ENCODE results near the gene ANKRD11.

The ANKRD11 gene

GRCh38 chr16:89529097-89529496 is 38.7 kb upstream of the ANKRD11 start:
- H3K18ac ChIP-seq (ENCODE audit: low read length): no peak overlapping the region

DNA sequence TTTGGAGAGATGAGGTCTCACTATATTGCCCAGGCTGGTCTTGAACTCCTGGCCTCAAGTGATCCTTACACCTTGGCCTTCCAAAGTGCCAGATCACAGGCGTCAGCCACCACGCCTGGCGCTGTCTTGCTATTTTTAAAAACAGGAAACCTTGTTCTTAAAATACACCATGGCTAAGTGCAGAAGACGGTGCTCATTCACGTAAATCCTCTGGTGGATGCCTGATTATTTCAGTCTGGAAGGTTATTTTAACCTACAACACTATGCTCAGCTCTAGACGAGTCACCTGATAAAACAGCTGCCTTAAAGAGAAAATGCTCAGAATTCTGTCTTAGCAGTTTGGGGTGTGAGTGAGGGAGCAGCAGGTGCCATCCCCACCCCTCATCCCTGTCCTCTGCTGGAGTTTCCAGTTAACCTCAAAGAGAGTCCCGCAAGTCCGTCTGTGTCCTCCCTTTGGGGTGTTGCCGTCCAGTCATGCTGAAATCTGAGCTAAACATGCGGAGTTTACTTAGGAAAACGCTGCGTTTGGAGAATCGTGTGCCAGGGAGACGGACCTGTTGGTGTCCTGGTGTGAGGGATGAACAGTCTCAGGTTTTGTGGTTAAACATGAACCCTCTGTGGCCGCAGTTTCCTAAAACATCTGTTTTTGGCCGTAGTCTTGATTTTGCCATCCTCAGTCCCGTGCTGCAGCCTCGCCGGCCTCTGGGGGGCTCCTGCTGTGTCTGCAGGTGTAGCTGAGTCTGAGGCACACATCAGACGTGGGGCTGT is 35.0 kb upstream of the ANKRD11 start:
- Histone ChIP-seq H2BK120ac (ENCODE audit: low read depth, low read length) (no peak overlapping the region), H3K27me3 (ENCODE audit: control insufficient read depth in 3 of 3, insufficient read depth in 3 of 3, low read depth in 1 of 3, low read length in 3 of 3) (no peaks in the 10 kb centered on the region), H2AFZ (ENCODE audit: low read length) (no peak overlapping the region), H3K4ac (ENCODE audit: low read length) (no peak overlapping the region), H3K18ac (ENCODE audit: low read length) (no peak overlapping the region), H2BK15ac (ENCODE audit: low read length) (no peak overlapping the region), H3K4me3 (ENCODE audit: low read length in 2 of 2) (no peak overlapping the region), H3K23ac (ENCODE audit: low read depth, low read length, poor library complexity) (peak overlapping the region; percentile 27), H3K36me3 (replicated peaks in 1 of 2; ENCODE audit: control insufficient read depth in 2 of 2, insufficient read depth in 2 of 2, low read length in 2 of 2) (peaks cover 59 to 96% of the 10 kb centered on the region in 2 donors), H2BK12ac (ENCODE audit: low read length) (no peak overlapping the region), H3K9ac (ENCODE audit: low read depth, low read length, poor library complexity) (no peak overlapping the region), H3K14ac (ENCODE audit: low read length) (no peak overlapping the region), H2AK5ac (ENCODE audit: low read depth, low read length) (no peak overlapping the region), H3K79me1 (ENCODE audit: low read depth, low read length) (peaks cover 6% of the 10 kb centered on the region), H3K4me2 (ENCODE audit: insufficient read depth, low read length, poor library complexity, severe bottlenecking) (no peak overlapping the region), H4K8ac (ENCODE audit: low read depth, low read length) (no peak overlapping the region), H3K27ac (replicated peaks; ENCODE audit: low read length) (no peak overlapping the region), H4K91ac (ENCODE audit: low read depth, low read length, poor library complexity) (no peak overlapping the region), H3K4me1 (ENCODE audit: control insufficient read depth in 2 of 2, insufficient read depth in 1 of 2, low read depth in 1 of 2, low read length in 2 of 2) (no peaks in the 10 kb centered on the region), H3K9me3 (replicated peaks in 1 of 2; ENCODE audit: control insufficient read depth in 2 of 2, insufficient read depth in 1 of 2, low read depth in 1 of 2, low read length in 2 of 2) (no peaks in the 10 kb centered on the region), H2BK5ac (ENCODE audit: low read length) (no peak overlapping the region)
- DNase-seq (ENCODE audit: low spot score): no peak
- no CpG with 5 or more reads among the region's 20 CpGs for WGBS, 2 donors (ENCODE audit: extremely low coverage in 2 of 2, insufficient read length in 2 of 2, insufficient replicate concordance in 1 of 2)

More at GRCh38 chr16:89529097-89529496, 38.7 kb upstream of the ANKRD11 start:
- no peaks in the 10 kb centered on the region for H3K4me1 ChIP-seq (ENCODE audit: control insufficient read depth in 2 of 2, insufficient read depth in 1 of 2, low read depth in 1 of 2, low read length in 2 of 2)
- peaks cover 61 to 95% of the 10 kb centered on the region in 2 donors for H3K36me3 ChIP-seq (replicated peaks in 1 of 2; ENCODE audit: control insufficient read depth in 2 of 2, insufficient read depth in 2 of 2, low read length in 2 of 2)
- no peak overlapping the region for H3K4me3 ChIP-seq (ENCODE audit: low read length in 2 of 2)
- H2BK120ac ChIP-seq (ENCODE audit: low read depth, low read length): no peak overlapping the region
- WGBS, 2 donors (ENCODE audit: extremely low coverage in 2 of 2, insufficient read length in 2 of 2, insufficient replicate concordance in 1 of 2): no CpG with 5 or more reads among the region's 16 CpGs
- no peaks in the 10 kb centered on the region for H3K9me3 ChIP-seq (replicated peaks in 1 of 2; ENCODE audit: control insufficient read depth in 2 of 2, insufficient read depth in 1 of 2, low read depth in 1 of 2, low read length in 2 of 2)
- no peak overlapping the region for H2BK15ac ChIP-seq (ENCODE audit: low read length)
- H3K79me1 ChIP-seq (ENCODE audit: low read depth, low read length): peaks cover 7% of the 10 kb centered on the region
- no peak overlapping the region for H3K14ac ChIP-seq (ENCODE audit: low read length)
- H2AK5ac ChIP-seq (ENCODE audit: low read depth, low read length): no peak overlapping the region
- no peak overlapping the region for H3K27ac ChIP-seq (replicated peaks; ENCODE audit: low read length)
- no peak overlapping the region for H3K4ac ChIP-seq (ENCODE audit: low read length)
- no peak overlapping the region for H2AFZ ChIP-seq (ENCODE audit: low read length)
- H3K27me3 ChIP-seq (ENCODE audit: control insufficient read depth in 3 of 3, insufficient read depth in 3 of 3, low read depth in 1 of 3, low read length in 3 of 3): no peaks in the 10 kb centered on the region
- H4K91ac ChIP-seq (ENCODE audit: low read depth, low read length, poor library complexity): no peak overlapping the region
- H3K4me2 ChIP-seq (ENCODE audit: insufficient read depth, low read length, poor library complexity, severe bottlenecking): no peak overlapping the region
- H3K9ac ChIP-seq (ENCODE audit: low read depth, low read length, poor library complexity): no peak overlapping the region
- H4K8ac ChIP-seq (ENCODE audit: low read depth, low read length): no peak overlapping the region
- no peak for DNase-seq (ENCODE audit: low spot score)
- H2BK12ac ChIP-seq (ENCODE audit: low read length): no peak overlapping the region
- no peak overlapping the region for H3K23ac ChIP-seq (ENCODE audit: low read depth, low read length, poor library complexity)
- H2BK5ac ChIP-seq (ENCODE audit: low read length): no peak overlapping the region

- peak overlapping the region; percentile 84 for H2BK12ac ChIP-seq (ENCODE audit: low read length)
- no peak overlapping the region for H4K8ac ChIP-seq (ENCODE audit: low read depth, low read length)
These were observed 33.5 kb upstream of the ANKRD11 start for GRCh38 chr16:89523680-89524344.

GRCh38 chr16:89522287-89522686 is 31.9 kb upstream of the ANKRD11 start:
- no peak overlapping the region for H3K27ac ChIP-seq (replicated peaks; ENCODE audit: low read length)
- DNase-seq (ENCODE audit: low spot score): no peak
- H2AK5ac ChIP-seq (ENCODE audit: low read depth, low read length): no peak overlapping the region
- no peak overlapping the region for H3K4me2 ChIP-seq (ENCODE audit: insufficient read depth, low read length, poor library complexity, severe bottlenecking)
- peaks cover 0 to 10% of the 10 kb centered on the region in 2 donors for H3K4me1 ChIP-seq (ENCODE audit: control insufficient read depth in 2 of 2, insufficient read depth in 1 of 2, low read depth in 1 of 2, low read length in 2 of 2)
- no peak overlapping the region for H2BK120ac ChIP-seq (ENCODE audit: low read depth, low read length)
- peaks cover 12% of the 10 kb centered on the region for H3K79me1 ChIP-seq (ENCODE audit: low read depth, low read length)
- no peak overlapping the region for H2AFZ ChIP-seq (ENCODE audit: low read length)
- no peak overlapping the region for H3K14ac ChIP-seq (ENCODE audit: low read length)
- no peak overlapping the region for H3K4ac ChIP-seq (ENCODE audit: low read length)
- H3K23ac ChIP-seq (ENCODE audit: low read depth, low read length, poor library complexity): peak overlapping the region; percentile 73
- no peak overlapping the region for H4K8ac ChIP-seq (ENCODE audit: low read depth, low read length)
- peak overlapping the region; percentile 58 for H2BK12ac ChIP-seq (ENCODE audit: low read length)
- peaks cover 59 to 100% of the 10 kb centered on the region in 2 donors for H3K36me3 ChIP-seq (replicated peaks in 1 of 2; ENCODE audit: control insufficient read depth in 2 of 2, insufficient read depth in 2 of 2, low read length in 2 of 2)
- WGBS, 2 donors (ENCODE audit: extremely low coverage in 2 of 2, insufficient read length in 2 of 2, insufficient replicate concordance in 1 of 2): no CpG with 5 or more reads among the region's 31 CpGs
- H3K27me3 ChIP-seq (ENCODE audit: control insufficient read depth in 3 of 3, insufficient read depth in 3 of 3, low read depth in 1 of 3, low read length in 3 of 3): no peaks in the 10 kb centered on the region
- no peak overlapping the region for H2BK15ac ChIP-seq (ENCODE audit: low read length)
- H2BK5ac ChIP-seq (ENCODE audit: low read length): no peak overlapping the region
- H3K18ac ChIP-seq (ENCODE audit: low read length): no peak overlapping the region
- peaks cover 0 to 11% of the 10 kb centered on the region in 2 donors for H3K9me3 ChIP-seq (replicated peaks in 1 of 2; ENCODE audit: control insufficient read depth in 2 of 2, insufficient read depth in 1 of 2, low read depth in 1 of 2, low read length in 2 of 2)
- H3K4me3 ChIP-seq (ENCODE audit: low read length in 2 of 2): no peak overlapping the region
- no peak overlapping the region for H3K9ac ChIP-seq (ENCODE audit: low read depth, low read length, poor library complexity)
- H4K91ac ChIP-seq (ENCODE audit: low read depth, low read length, poor library complexity): no peak overlapping the region

More at GRCh38 chr16:89523680-89524344, 33.5 kb upstream of the ANKRD11 start:
- H3K27me3 ChIP-seq (ENCODE audit: control insufficient read depth in 3 of 3, insufficient read depth in 3 of 3, low read depth in 1 of 3, low read length in 3 of 3): no peaks in the 10 kb centered on the region
- H2AK5ac ChIP-seq (ENCODE audit: low read depth, low read length): no peak overlapping the region
- no CpG with 5 or more reads among the region's 32 CpGs for WGBS, 2 donors (ENCODE audit: extremely low coverage in 2 of 2, insufficient read length in 2 of 2, insufficient replicate concordance in 1 of 2)
- peak overlapping the region; percentile 30 for H3K9ac ChIP-seq (ENCODE audit: low read depth, low read length, poor library complexity)
- no peak overlapping the region for H4K91ac ChIP-seq (ENCODE audit: low read depth, low read length, poor library complexity)
- no peak overlapping the region for H2AFZ ChIP-seq (ENCODE audit: low read length)
- H2BK15ac ChIP-seq (ENCODE audit: low read length): no peak overlapping the region
- H2BK120ac ChIP-seq (ENCODE audit: low read depth, low read length): no peak overlapping the region
- DNase-seq (ENCODE audit: low spot score): no peak
- H2BK5ac ChIP-seq (ENCODE audit: low read length): peak overlapping the region; percentile 83
- H3K18ac ChIP-seq (ENCODE audit: low read length): no peak overlapping the region
- peaks cover 0 to under 1% of the 10 kb centered on the region in 2 donors for H3K9me3 ChIP-seq (replicated peaks in 1 of 2; ENCODE audit: control insufficient read depth in 2 of 2, insufficient read depth in 1 of 2, low read depth in 1 of 2, low read length in 2 of 2)
- peaks cover 10% of the 10 kb centered on the region for H3K79me1 ChIP-seq (ENCODE audit: low read depth, low read length)
- H3K4me2 ChIP-seq (ENCODE audit: insufficient read depth, low read length, poor library complexity, severe bottlenecking): no peak overlapping the region
- no peak overlapping the region for H3K4ac ChIP-seq (ENCODE audit: low read length)
- H3K23ac ChIP-seq (ENCODE audit: low read depth, low read length, poor library complexity): peak overlapping the region; percentile 3
- no peak overlapping the region for H3K14ac ChIP-seq (ENCODE audit: low read length)
- H3K4me1 ChIP-seq (ENCODE audit: control insufficient read depth in 2 of 2, insufficient read depth in 1 of 2, low read depth in 1 of 2, low read length in 2 of 2): no peaks in the 10 kb centered on the region
- no peak overlapping the region for H3K4me3 ChIP-seq (ENCODE audit: low read length in 2 of 2)
- H3K27ac ChIP-seq (replicated peaks; ENCODE audit: low read length): no peak overlapping the region
- peaks cover 56 to 99% of the 10 kb centered on the region in 2 donors for H3K36me3 ChIP-seq (replicated peaks in 1 of 2; ENCODE audit: control insufficient read depth in 2 of 2, insufficient read depth in 2 of 2, low read length in 2 of 2)
